Measurements from ENCODE around the gene SMARCC1. TPM values are rescaled to one million over a fixed set of nuclear protein-coding genes. Genes with fewer than 3 reads are reported as not detected.
A peak's percentile ranks its signal among the peaks of the same experiment; 100 is the strongest.

Gene SMARCC1
- total and polyA plus RNA-seq, 2 donors from 2014 or later, result 11.6 to 80.4 TPM

- intact Hi-C loops (cut with DNase I), result loop anchor here (10.0 kb wide), 1 partner anchor 256 kb away; no protein-coding TSS in a partner anchor
- Histone ChIP-seq H3K27me3 (ENCODE audit: control insufficient read depth, insufficient read depth, low read length) (no peaks in the 10 kb centered on the region), H3K27ac (ENCODE audit: low read depth in 2 of 2, low read length in 2 of 2) (peak overlapping the region; percentile 95 to 97), H3K9ac (ENCODE audit: low read length in 3 of 3) (peak overlapping the region; percentile 44 to 90 (median 68)), H3K36me3 (ENCODE audit: control insufficient read depth in 2 of 3, insufficient read depth in 3 of 3, low read length in 3 of 3) (no peaks in the 10 kb centered on the region), H3K4me1 (ENCODE audit: control insufficient read depth in 2 of 3, insufficient read depth in 2 of 3, low read depth in 1 of 3, low read length in 3 of 3) (no peaks in the 10 kb centered on the region), H3K4me3 (ENCODE audit: low read length in 3 of 3) (peak overlapping the region; percentile 78 to 93 (median 90)), H3K9me3 (ENCODE audit: control insufficient read depth in 2 of 3, insufficient read depth in 1 of 3, low read length in 3 of 3) (no peaks in the 10 kb centered on the region)
- no peak for TF ChIP-seq CTCF (IDR thresholded peaks at IDR 0.05; ENCODE audit: borderline replicate concordance, extremely low read depth, insufficient read depth)
- FAIRE-seq, result no peak
- peak in 3 of 5 donors; percentile 66 to 84 (median 80) for DNase-seq
These were observed 680 bp downstream of the SMARCC1 start for GRCh38 chr3:47780741-47781684.

DNA sequence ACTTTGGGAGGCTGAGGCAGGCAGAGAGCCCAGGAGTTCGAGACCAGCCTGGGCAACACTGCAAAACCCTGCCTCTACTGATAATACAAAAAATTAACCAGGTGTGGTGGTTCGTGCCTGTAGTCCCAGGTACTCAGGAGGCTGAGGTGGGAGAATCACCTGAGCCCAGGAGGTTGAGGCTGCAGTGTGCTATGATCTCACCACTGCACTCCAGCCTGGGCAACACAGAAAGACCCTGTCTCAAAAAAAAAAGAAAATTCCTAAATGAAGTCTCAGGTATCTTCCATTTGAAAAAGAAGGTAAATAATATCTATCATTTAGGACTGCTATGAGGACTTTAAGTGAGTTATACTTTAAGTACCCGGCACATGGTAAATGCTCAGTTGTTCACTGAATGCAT, 2.9 kb downstream of the SMARCC1 start:
- Histone ChIP-seq H3K27ac (ENCODE audit: low read depth in 2 of 2, low read length in 2 of 2) (no peak overlapping the region), H3K9me3 (ENCODE audit: control insufficient read depth in 2 of 3, insufficient read depth in 1 of 3, low read length in 3 of 3) (no peaks in the 10 kb centered on the region), H3K4me3 (ENCODE audit: low read length in 3 of 3) (no peak overlapping the region), H3K4me1 (ENCODE audit: control insufficient read depth in 2 of 3, insufficient read depth in 2 of 3, low read depth in 1 of 3, low read length in 3 of 3) (no peaks in the 10 kb centered on the region), H3K36me3 (ENCODE audit: control insufficient read depth in 2 of 3, insufficient read depth in 3 of 3, low read length in 3 of 3) (no peaks in the 10 kb centered on the region), H3K27me3 (ENCODE audit: control insufficient read depth, insufficient read depth, low read length) (no peaks in the 10 kb centered on the region), H3K9ac (ENCODE audit: low read length in 3 of 3) (no peak overlapping the region)
- no peak for TF ChIP-seq CTCF (IDR thresholded peaks at IDR 0.05; ENCODE audit: borderline replicate concordance, extremely low read depth, insufficient read depth)
- intact Hi-C loops (cut with DNase I), result no loop called here
- DNase-seq, result no peak
- no peak for FAIRE-seq

DNA sequence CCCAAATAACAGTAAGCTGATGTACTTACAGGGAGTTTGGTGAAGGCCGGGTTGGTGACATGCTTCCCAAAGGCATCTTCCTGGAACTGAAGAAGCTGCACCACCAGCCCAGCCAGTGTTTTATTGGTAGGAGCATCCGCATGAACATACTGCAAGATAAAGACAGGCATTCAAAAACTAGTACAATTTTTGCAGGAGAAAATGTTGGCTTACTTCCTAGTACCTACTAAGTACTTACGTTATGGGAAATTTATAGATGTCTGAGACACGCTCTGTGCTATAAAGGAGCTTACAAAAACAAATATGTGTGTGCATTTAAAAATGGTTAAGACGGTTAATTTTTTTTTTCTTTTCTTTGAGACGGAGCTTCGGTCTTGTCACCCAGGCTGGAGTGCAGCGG, 8.9 kb downstream of the SMARCC1 start:
- H3K27me3 ChIP-seq (ENCODE audit: control insufficient read depth, insufficient read depth, low read length), result no peaks in the 10 kb centered on the region
- FAIRE-seq (no peak), DNase-seq (no peak)
- intact Hi-C loops (cut with DNase I), result no loop called here
- no peak overlapping the region for H3K27ac ChIP-seq (ENCODE audit: low read depth in 2 of 2, low read length in 2 of 2)
- H3K4me1 ChIP-seq (ENCODE audit: control insufficient read depth in 2 of 3, insufficient read depth in 2 of 3, low read depth in 1 of 3, low read length in 3 of 3), result no peaks in the 10 kb centered on the region
- H3K9ac ChIP-seq (ENCODE audit: low read length in 3 of 3), result no peak overlapping the region
- H3K9me3 ChIP-seq (ENCODE audit: control insufficient read depth in 2 of 3, insufficient read depth in 1 of 3, low read length in 3 of 3), result no peaks in the 10 kb centered on the region
- no peaks in the 10 kb centered on the region for H3K36me3 ChIP-seq (ENCODE audit: control insufficient read depth in 2 of 3, insufficient read depth in 3 of 3, low read length in 3 of 3)
- no peak overlapping the region for H3K4me3 ChIP-seq (ENCODE audit: low read length in 3 of 3)
- TF ChIP-seq CTCF (IDR thresholded peaks at IDR 0.05; ENCODE audit: borderline replicate concordance, extremely low read depth, insufficient read depth), result no peak

All from kidney (tissue), 14 donors.